ENCODE results near the gene FURIN.
"Not testable (repeated sequence)": the region's sequence is repeated elsewhere in the genome, so short reads cannot be mapped to it uniquely, and the experiment has no call there.

Gene FURIN

GRCh38 chr15:90918034-90918788, 49.8 kb downstream of the FURIN start:
- no peak for DNase-seq

GRCh38 chr15:90918835-90919234, 50.4 kb downstream of the FURIN start:
- DNase-seq: no peak

GRCh38 chr15:90921887-90922286, 53.5 kb downstream of the FURIN start:
- no peak for DNase-seq

- not testable (repeated sequence) for DNase-seq
Measured at GRCh38 chr15:90922712-90923322, 54.4 kb downstream of the FURIN start.

- no peak for DNase-seq
Measured at GRCh38 chr15:90924375-90924774, 56.0 kb downstream of the FURIN start.

- not testable (repeated sequence) for DNase-seq
Measured at GRCh38 chr15:90926766-90927165, 58.4 kb downstream of the FURIN start.

GRCh38 chr15:90928106-90928505, 59.7 kb downstream of the FURIN start:
- not testable (repeated sequence) for DNase-seq

- no peak for DNase-seq
Measured at GRCh38 chr15:90929246-90930019, 61.0 kb downstream of the FURIN start.

- DNase-seq: no peak
Measured at GRCh38 chr15:90930861-90931574, 62.6 kb downstream of the FURIN start.

- no peak for DNase-seq
Measured at GRCh38 chr15:90931575-90931827, 63.1 kb downstream of the FURIN start.

GRCh38 chr15:90931828-90932659, 63.7 kb downstream of the FURIN start, which contains the start of gene HDDC3:
Gene HDDC3, minus strand, starts transcription at chr15:90932549. Its CDS starts 9 bp downstream, at chr15:90932540.
- peak; percentile 88 for DNase-seq

GRCh38 chr15:90932660-90932991, 64.2 kb downstream of the FURIN start:
- no peak for DNase-seq
